Fibroblast of mammary gland (primary cell): ENCODE data around the gene RNF212B.

Experiments
- DNase-seq: peaks from one replicate; pipeline ENCODE4 v3.0.0-alpha.2; 2010; ENCODE audit warnings: low read depth
- H3K4me3 ChIP-seq: 2 replicates; pipeline ENCODE4 v1.5.1; 2011; ENCODE audit warnings: low read depth, mild to moderate bottlenecking, low read length, moderate library complexity; ENCODE audit not compliant: control insufficient read depth
- CTCF ChIP-seq: conservative IDR thresholded peaks from 2 replicates; pipeline ENCODE4 v1.5.1; 2011; ENCODE audit warnings: low read depth, low read length, inconsistent platforms; ENCODE audit not compliant: control insufficient read depth, insufficient read depth

RNF212B gene

GRCh38 chr14:23319746-23320583 lies 82.2 kb downstream of the RNF212B start:
- TF ChIP-seq CTCF, result no peak
- no peak for DNase-seq
- no peak overlapping the region for H3K4me3 ChIP-seq

GRCh38 chr14:23320584-23321571 lies 83.1 kb downstream of the RNF212B start, which contains the start of gene PABPN1:
TSS of gene PABPN1 (plus strand) at chr14:23321457. CDS start at chr14:23321470, 13 bp downstream.
- peak; percentile 100 for DNase-seq
- H3K4me3 ChIP-seq, result peak within 1 kb of the TSS; percentile 90
- TF ChIP-seq CTCF, result no peak

- DNase-seq, result peak; percentile 58
- H3K4me3 ChIP-seq, result peak overlapping the region; percentile 90
- no peak for TF ChIP-seq CTCF
Measured at GRCh38 chr14:23321572-23322547, 84.1 kb downstream of the RNF212B start.
